GM23338 (cell line): Measurements from ENCODE around the gene MAMLD1. TPM values are rescaled to one million over a fixed set of nuclear protein-coding genes. Genes with fewer than 3 reads are reported as not detected.

ENCODE experiments used
- ATAC-seq: fragments of 200-7000 bp; cut with Tn5 transposase; 3 replicates; pipeline ENCODE4 v1.9.1; 2020
- DNase-seq: peaks from one replicate; pipeline ENCODE4 v3.0.0-alpha.2; 2015; ENCODE audit warnings: low spot score
- H2AFZ ChIP-seq: fragments of 200-600 bp; sonication (generic); 2 replicates; pipeline ENCODE4 v1.8.0; 2016; ENCODE audit warnings: antibody characterized with exemption, mild to moderate bottlenecking, moderate library complexity
- H3F3A ChIP-seq: fragments of 200-600 bp; sonication (generic); replicated peaks from 2 replicates; pipeline ENCODE4 v1.8.0; 2017; ENCODE audit warnings: antibody characterized with exemption, mixed run types, low read depth
- H3K27ac ChIP-seq: fragments of 200-600 bp; sonication (generic); 2 replicates; pipeline ENCODE4 v1.6.1; 2016; ENCODE audit warnings: low read depth
- H3K27me3 ChIP-seq: fragments of 200-600 bp; sonication (generic); 2 replicates; pipeline ENCODE4 v1.8.0; 2016; ENCODE audit warnings: mild to moderate bottlenecking, mixed run types, moderate library complexity; ENCODE audit not compliant: insufficient read depth
- H3K36me3 ChIP-seq: fragments of 200-600 bp; sonication (generic); 2 replicates; pipeline ENCODE4 v1.8.0; 2016; ENCODE audit warnings: mild to moderate bottlenecking; ENCODE audit not compliant: insufficient read depth
- H3K4me1 ChIP-seq: fragments of 200-600 bp; sonication (generic); 2 replicates; pipeline ENCODE4 v1.8.0; 2016; ENCODE audit warnings: mild to moderate bottlenecking, moderate library complexity; ENCODE audit not compliant: insufficient read depth
- H3K4me2 ChIP-seq: fragments of 200-600 bp; sonication (generic); 2 replicates; pipeline ENCODE4 v1.7.1; 2017; ENCODE audit warnings: mixed run types
- H3K4me3 ChIP-seq: fragments of 200-600 bp; sonication (generic); 2 replicates; pipeline ENCODE4 v1.6.1; 2016; ENCODE audit warnings: mixed run types
- H3K79me2 ChIP-seq: fragments of 200-600 bp; sonication (generic); replicated peaks from 2 replicates; pipeline ENCODE4 v1.8.0; 2017; ENCODE audit warnings: mild to moderate bottlenecking; ENCODE audit not compliant: insufficient read depth
- H3K9me2 ChIP-seq: fragments of 200-600 bp; sonication (generic); 2 replicates; pipeline ENCODE4 v1.8.0; 2017; ENCODE audit not compliant: insufficient read depth
- H4K20me1 ChIP-seq: fragments of 200-600 bp; sonication (generic); replicated peaks from 2 replicates; pipeline ENCODE4 v1.8.0; 2017; ENCODE audit warnings: mild to moderate bottlenecking; ENCODE audit not compliant: insufficient read depth
- H3K27ac Mint-ChIP-seq: 2 replicates; pipeline ENCODE4 v1.8.0; 2020; ENCODE audit warnings: inconsistent platforms, mild to moderate bottlenecking, moderate library complexity, mixed read lengths
- H3K27me3 Mint-ChIP-seq: 3 replicates; pipeline ENCODE4 v1.8.0; 2022; ENCODE audit warnings: low read depth, mild to moderate bottlenecking, moderate library complexity, mixed read lengths, inconsistent platforms; ENCODE audit not compliant: insufficient read depth, poor library complexity
- H3K36me3 Mint-ChIP-seq: 3 replicates; pipeline ENCODE4 v1.8.0; 2021; ENCODE audit warnings: low read depth, mild to moderate bottlenecking, inconsistent platforms, moderate library complexity, mixed read lengths
- H3K4me1 Mint-ChIP-seq: 3 replicates; pipeline ENCODE4 v1.8.0; 2020; ENCODE audit warnings: mild to moderate bottlenecking, inconsistent platforms, mixed read lengths
- H3K4me3 Mint-ChIP-seq: 3 replicates; pipeline ENCODE4 v1.8.0; 2021; ENCODE audit warnings: moderate library complexity, mild to moderate bottlenecking, inconsistent platforms, mixed read lengths
- H3K9me3 Mint-ChIP-seq: 3 replicates; pipeline ENCODE4 v1.8.0; 2020; ENCODE audit warnings: moderate library complexity, mild to moderate bottlenecking, inconsistent platforms, mixed read lengths
- CREB1 ChIP-seq: fragments of 250-450 bp; sonication (Bioruptor Pico); IDR thresholded peaks from 2 replicates; pipeline ENCODE4 v1.5.0; 2020; ENCODE audit warnings: low read depth, mild to moderate bottlenecking, moderate library complexity
- EZH2 ChIP-seq: fragments of 200-600 bp; sonication (generic); IDR thresholded peaks from one replicate; pipeline ENCODE4 v1.8.0; 2017; ENCODE audit warnings: antibody characterized with exemption, mild to moderate bottlenecking, low read depth; ENCODE audit not compliant: unreplicated experiment
- EZH2phosphoT487 ChIP-seq: fragments of 200-600 bp; sonication (generic); IDR thresholded peaks from one replicate; pipeline ENCODE4 v1.8.1; 2018; ENCODE audit warnings: antibody characterized with exemption; ENCODE audit not compliant: unreplicated experiment
- JUNB ChIP-seq: IDR thresholded peaks from one replicate; pipeline ENCODE4 v1.6.1; 2016; ENCODE audit warnings: antibody characterized with exemption; ENCODE audit not compliant: unreplicated experiment
- NANOG ChIP-seq: IDR thresholded peaks from 2 replicates; pipeline ENCODE4 v1.6.1; 2016; ENCODE audit warnings: antibody characterized with exemption, borderline replicate concordance
- POLR2AphosphoS5 ChIP-seq: IDR thresholded peaks from 2 replicates; pipeline ENCODE4 v1.6.1; 2016; ENCODE audit warnings: antibody characterized with exemption, low read depth
- STAT1 ChIP-seq: IDR thresholded peaks from one replicate; pipeline ENCODE4 v1.6.1; 2016; ENCODE audit warnings: antibody characterized with exemption; ENCODE audit not compliant: unreplicated experiment
- ZNF114 ChIP-seq: fragments of 250-450 bp; sonication (Bioruptor Pico); IDR thresholded peaks from 2 replicates; pipeline ENCODE4 v1.5.0; 2020; ENCODE audit warnings: mild to moderate bottlenecking, moderate library complexity
- ZNF331 ChIP-seq: fragments of 250-450 bp; sonication (Bioruptor Pico); IDR thresholded peaks from 2 replicates; pipeline ENCODE4 v1.5.0; 2020; ENCODE audit warnings: low read depth, mild to moderate bottlenecking, moderate library complexity
- polyA plus RNA-seq: library from polyadenylated mRNA; unstranded; fragments of >200 nt; fragmentation: Nextera tagmentation; extraction: Ambion mirVana; gene quantifications from 2 replicates; pipeline ENCODE4 v1.2.1, GENCODE V29; 2016
- total RNA-seq: library from RNA; depleted of rRNA; stranded (reverse); fragments of >200 nt; shearing (Covaris generic); gene quantifications from 2 replicates; pipeline ENCODE4 v1.2.3, GENCODE V29; 2014
- TF ChIP-seq, protein P1 (sequence below): IDR thresholded peaks from 2 replicates; pipeline ENCODE4 v1.6.1; 2016; ENCODE audit warnings: antibody characterized with exemption
- TF ChIP-seq, protein P2 (sequence below): fragments of 250-450 bp; sonication (Bioruptor Pico); IDR thresholded peaks from 2 replicates; pipeline ENCODE4 v1.5.0; 2020; ENCODE audit warnings: mild to moderate bottlenecking, moderate library complexity
- TF ChIP-seq, protein P3 (sequence below): IDR thresholded peaks from one replicate; pipeline ENCODE4 v1.6.1; 2018; ENCODE audit warnings: antibody characterized with exemption; ENCODE audit not compliant: unreplicated experiment
- TF ChIP-seq, protein P4 (sequence below), 2 experiments: fragments of 200-600 bp in 1 of 2; sonication (generic) in 1 of 2; conservative IDR thresholded peaks; 2 replicates each; pipeline versions ENCODE4 v1.5.1 to v1.6.1; 2016 to 2017; ENCODE audit warnings: antibody characterized with exemption in 2 of 2, low read depth in 2 of 2, mild to moderate bottlenecking in 2 of 2, moderate library complexity in 1 of 2

Gene MAMLD1
- total and polyA plus RNA-seq, 2 experiments from 2014 or later = 0.13 to 0.21 TPM

DNA sequence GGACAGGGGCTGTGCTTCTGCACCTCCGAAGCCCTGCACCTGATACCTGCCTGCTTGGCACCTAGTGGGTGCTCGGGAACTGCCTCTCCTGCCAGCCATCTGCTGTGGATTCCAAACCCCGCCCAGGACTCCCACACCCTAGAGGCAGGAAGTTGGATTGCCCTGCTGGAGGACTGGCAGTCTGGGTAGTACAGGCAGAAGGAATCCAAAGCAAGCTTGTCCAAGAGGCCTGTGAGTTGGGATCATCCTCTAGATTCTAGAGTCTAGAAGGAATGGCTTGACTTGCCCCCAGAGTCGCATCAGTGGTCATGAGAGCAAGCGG is 140.7 kb downstream of the MAMLD1 start:
- H3K4me1 Mint-ChIP-seq = peaks cover 34% of the 10 kb centered on the region
- Histone ChIP-seq H3K27ac (no peak overlapping the region), H3K27me3 (no peaks in the 10 kb centered on the region), H3K4me1 (peaks cover 10% of the 10 kb centered on the region; the same call in 1 of the 2 replicates), H3K9me2 (no peaks in the 10 kb centered on the region), H2AFZ (no peak overlapping the region), H3F3A (no peaks in the 10 kb centered on the region), H3K36me3 (no peaks in the 10 kb centered on the region), H3K79me2 (no peaks in the 10 kb centered on the region), H4K20me1 (no peaks in the 10 kb centered on the region), H3K4me3 (no peak overlapping the region), H3K4me2 (no peak overlapping the region)
- no peak for TF ChIP-seq EZH2
- TF ChIP-seq NANOG = no peak
- TF ChIP-seq, protein P1, sequence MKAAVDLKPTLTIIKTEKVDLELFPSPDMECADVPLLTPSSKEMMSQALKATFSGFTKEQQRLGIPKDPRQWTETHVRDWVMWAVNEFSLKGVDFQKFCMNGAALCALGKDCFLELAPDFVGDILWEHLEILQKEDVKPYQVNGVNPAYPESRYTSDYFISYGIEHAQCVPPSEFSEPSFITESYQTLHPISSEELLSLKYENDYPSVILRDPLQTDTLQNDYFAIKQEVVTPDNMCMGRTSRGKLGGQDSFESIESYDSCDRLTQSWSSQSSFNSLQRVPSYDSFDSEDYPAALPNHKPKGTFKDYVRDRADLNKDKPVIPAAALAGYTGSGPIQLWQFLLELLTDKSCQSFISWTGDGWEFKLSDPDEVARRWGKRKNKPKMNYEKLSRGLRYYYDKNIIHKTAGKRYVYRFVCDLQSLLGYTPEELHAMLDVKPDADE = no peak
- TF ChIP-seq ZNF114 (CRISPR knock-in tag) = no peak
- TF ChIP-seq ZNF331 (CRISPR knock-in tag) = no peak
- no peak for TF ChIP-seq STAT1
- TF ChIP-seq, protein P2, sequence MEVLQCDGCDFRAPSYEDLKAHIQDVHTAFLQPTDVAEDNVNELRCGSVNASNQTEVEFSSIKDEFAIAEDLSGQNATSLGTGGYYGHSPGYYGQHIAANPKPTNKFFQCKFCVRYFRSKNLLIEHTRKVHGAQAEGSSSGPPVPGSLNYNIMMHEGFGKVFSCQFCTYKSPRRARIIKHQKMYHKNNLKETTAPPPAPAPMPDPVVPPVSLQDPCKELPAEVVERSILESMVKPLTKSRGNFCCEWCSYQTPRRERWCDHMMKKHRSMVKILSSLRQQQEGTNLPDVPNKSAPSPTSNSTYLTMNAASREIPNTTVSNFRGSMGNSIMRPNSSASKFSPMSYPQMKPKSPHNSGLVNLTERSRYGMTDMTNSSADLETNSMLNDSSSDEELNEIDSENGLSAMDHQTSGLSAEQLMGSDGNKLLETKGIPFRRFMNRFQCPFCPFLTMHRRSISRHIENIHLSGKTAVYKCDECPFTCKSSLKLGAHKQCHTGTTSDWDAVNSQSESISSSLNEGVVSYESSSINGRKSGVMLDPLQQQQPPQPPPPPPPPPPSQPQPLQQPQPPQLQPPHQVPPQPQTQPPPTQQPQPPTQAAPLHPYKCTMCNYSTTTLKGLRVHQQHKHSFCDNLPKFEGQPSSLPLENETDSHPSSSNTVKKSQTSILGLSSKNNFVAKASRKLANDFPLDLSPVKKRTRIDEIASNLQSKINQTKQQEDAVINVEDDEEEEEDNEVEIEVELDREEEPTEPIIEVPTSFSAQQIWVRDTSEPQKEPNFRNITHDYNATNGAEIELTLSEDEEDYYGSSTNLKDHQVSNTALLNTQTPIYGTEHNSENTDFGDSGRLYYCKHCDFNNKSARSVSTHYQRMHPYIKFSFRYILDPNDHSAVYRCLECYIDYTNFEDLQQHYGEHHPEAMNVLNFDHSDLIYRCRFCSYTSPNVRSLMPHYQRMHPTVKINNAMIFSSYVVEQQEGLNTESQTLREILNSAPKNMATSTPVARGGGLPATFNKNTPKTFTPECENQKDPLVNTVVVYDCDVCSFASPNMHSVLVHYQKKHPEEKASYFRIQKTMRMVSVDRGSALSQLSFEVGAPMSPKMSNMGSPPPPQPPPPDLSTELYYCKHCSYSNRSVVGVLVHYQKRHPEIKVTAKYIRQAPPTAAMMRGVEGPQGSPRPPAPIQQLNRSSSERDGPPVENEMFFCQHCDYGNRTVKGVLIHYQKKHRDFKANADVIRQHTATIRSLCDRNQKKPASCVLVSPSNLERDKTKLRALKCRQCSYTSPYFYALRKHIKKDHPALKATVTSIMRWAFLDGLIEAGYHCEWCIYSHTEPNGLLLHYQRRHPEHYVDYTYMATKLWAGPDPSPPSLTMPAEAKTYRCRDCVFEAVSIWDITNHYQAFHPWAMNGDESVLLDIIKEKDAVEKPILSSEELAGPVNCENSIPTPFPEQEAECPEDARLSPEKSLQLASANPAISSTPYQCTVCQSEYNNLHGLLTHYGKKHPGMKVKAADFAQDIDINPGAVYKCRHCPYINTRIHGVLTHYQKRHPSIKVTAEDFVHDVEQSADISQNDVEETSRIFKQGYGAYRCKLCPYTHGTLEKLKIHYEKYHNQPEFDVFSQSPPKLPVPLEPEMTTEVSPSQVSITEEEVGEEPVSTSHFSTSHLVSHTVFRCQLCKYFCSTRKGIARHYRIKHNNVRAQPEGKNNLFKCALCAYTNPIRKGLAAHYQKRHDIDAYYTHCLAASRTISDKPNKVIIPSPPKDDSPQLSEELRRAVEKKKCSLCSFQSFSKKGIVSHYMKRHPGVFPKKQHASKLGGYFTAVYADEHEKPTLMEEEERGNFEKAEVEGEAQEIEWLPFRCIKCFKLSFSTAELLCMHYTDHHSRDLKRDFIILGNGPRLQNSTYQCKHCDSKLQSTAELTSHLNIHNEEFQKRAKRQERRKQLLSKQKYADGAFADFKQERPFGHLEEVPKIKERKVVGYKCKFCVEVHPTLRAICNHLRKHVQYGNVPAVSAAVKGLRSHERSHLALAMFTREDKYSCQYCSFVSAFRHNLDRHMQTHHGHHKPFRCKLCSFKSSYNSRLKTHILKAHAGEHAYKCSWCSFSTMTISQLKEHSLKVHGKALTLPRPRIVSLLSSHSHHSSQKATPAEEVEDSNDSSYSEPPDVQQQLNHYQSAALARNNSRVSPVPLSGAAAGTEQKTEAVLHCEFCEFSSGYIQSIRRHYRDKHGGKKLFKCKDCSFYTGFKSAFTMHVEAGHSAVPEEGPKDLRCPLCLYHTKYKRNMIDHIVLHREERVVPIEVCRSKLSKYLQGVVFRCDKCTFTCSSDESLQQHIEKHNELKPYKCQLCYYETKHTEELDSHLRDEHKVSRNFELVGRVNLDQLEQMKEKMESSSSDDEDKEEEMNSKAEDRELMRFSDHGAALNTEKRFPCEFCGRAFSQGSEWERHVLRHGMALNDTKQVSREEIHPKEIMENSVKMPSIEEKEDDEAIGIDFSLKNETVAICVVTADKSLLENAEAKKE (CRISPR knock-in tag) = no peak
- TF ChIP-seq, protein P3, sequence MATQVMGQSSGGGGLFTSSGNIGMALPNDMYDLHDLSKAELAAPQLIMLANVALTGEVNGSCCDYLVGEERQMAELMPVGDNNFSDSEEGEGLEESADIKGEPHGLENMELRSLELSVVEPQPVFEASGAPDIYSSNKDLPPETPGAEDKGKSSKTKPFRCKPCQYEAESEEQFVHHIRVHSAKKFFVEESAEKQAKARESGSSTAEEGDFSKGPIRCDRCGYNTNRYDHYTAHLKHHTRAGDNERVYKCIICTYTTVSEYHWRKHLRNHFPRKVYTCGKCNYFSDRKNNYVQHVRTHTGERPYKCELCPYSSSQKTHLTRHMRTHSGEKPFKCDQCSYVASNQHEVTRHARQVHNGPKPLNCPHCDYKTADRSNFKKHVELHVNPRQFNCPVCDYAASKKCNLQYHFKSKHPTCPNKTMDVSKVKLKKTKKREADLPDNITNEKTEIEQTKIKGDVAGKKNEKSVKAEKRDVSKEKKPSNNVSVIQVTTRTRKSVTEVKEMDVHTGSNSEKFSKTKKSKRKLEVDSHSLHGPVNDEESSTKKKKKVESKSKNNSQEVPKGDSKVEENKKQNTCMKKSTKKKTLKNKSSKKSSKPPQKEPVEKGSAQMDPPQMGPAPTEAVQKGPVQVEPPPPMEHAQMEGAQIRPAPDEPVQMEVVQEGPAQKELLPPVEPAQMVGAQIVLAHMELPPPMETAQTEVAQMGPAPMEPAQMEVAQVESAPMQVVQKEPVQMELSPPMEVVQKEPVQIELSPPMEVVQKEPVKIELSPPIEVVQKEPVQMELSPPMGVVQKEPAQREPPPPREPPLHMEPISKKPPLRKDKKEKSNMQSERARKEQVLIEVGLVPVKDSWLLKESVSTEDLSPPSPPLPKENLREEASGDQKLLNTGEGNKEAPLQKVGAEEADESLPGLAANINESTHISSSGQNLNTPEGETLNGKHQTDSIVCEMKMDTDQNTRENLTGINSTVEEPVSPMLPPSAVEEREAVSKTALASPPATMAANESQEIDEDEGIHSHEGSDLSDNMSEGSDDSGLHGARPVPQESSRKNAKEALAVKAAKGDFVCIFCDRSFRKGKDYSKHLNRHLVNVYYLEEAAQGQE = no peak
- TF ChIP-seq, protein P4, sequence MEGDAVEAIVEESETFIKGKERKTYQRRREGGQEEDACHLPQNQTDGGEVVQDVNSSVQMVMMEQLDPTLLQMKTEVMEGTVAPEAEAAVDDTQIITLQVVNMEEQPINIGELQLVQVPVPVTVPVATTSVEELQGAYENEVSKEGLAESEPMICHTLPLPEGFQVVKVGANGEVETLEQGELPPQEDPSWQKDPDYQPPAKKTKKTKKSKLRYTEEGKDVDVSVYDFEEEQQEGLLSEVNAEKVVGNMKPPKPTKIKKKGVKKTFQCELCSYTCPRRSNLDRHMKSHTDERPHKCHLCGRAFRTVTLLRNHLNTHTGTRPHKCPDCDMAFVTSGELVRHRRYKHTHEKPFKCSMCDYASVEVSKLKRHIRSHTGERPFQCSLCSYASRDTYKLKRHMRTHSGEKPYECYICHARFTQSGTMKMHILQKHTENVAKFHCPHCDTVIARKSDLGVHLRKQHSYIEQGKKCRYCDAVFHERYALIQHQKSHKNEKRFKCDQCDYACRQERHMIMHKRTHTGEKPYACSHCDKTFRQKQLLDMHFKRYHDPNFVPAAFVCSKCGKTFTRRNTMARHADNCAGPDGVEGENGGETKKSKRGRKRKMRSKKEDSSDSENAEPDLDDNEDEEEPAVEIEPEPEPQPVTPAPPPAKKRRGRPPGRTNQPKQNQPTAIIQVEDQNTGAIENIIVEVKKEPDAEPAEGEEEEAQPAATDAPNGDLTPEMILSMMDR (conservative IDR thresholded peaks at IDR 0.05; ENCODE audit: low read depth in 2 of 2) = no peak
- TF ChIP-seq EZH2phosphoT487 = no peak
- no peak for TF ChIP-seq CREB1 (CRISPR knock-in tag)
- no peak for TF ChIP-seq JUNB
- TF ChIP-seq POLR2AphosphoS5 = no peak
- no peak overlapping the region for H3K4me3 Mint-ChIP-seq
- H3K27me3 Mint-ChIP-seq = no peaks in the 10 kb centered on the region
- H3K9me3 Mint-ChIP-seq = no peaks in the 10 kb centered on the region
- H3K27ac Mint-ChIP-seq = no peak overlapping the region
- H3K36me3 Mint-ChIP-seq = no peaks in the 10 kb centered on the region
- no peak for DNase-seq
- ATAC-seq = no peak
